CD14-positive monocyte (primary cell): Measurements from ENCODE around the gene VSIG10L2. TPM values are rescaled to one million over a fixed set of nuclear protein-coding genes. Genes with fewer than 3 reads are reported as not detected.

Experiments used
- DNase-seq, 3 donors: peaks; one replicate each; pipeline ENCODE4 v3.0.0-alpha.2; 2011 to 2022
- H2AFZ ChIP-seq: 2 replicates; pipeline ENCODE4 v1.6.0; 2012; ENCODE audit warnings: mild to moderate bottlenecking, low read depth, low read length, inconsistent platforms; ENCODE audit not compliant: insufficient read depth, poor library complexity, severe bottlenecking
- H3K27ac ChIP-seq, 2 donors: 1 replicate in 1 of 2; 2 replicates in 1 of 2; pipeline ENCODE4 v1.5.1; 2012 to 2013; ENCODE audit warnings: low read length in 2 of 2, control low read depth in 1 of 2, inconsistent platforms in 1 of 2, low read depth in 1 of 2, mild to moderate bottlenecking in 1 of 2
- H3K27me3 ChIP-seq, 2 donors: one replicate each; pipeline versions ENCODE4 v1.6.0 to v1.6.1; 2011 to 2013; ENCODE audit warnings: low read length in 2 of 2; ENCODE audit not compliant: control insufficient read depth in 2 of 2, insufficient read depth in 2 of 2
- H3K36me3 ChIP-seq, 2 donors: replicated peaks in 1 of 2; 1 replicate in 1 of 2; 2 replicates in 1 of 2; pipeline versions ENCODE4 v1.5.1 to v1.6.1; 2012 to 2013; ENCODE audit warnings: low read length in 2 of 2, control low read depth in 1 of 2, inconsistent platforms in 1 of 2, mild to moderate bottlenecking in 1 of 2; ENCODE audit not compliant: insufficient read depth in 2 of 2, control insufficient read depth in 1 of 2
- H3K4me1 ChIP-seq, 2 donors: 1 replicate in 1 of 2; 2 replicates in 1 of 2; pipeline versions ENCODE4 v1.5.1 to v1.6.1; 2012 to 2013; ENCODE audit warnings: low read length in 2 of 2, control low read depth in 1 of 2, inconsistent platforms in 1 of 2, mild to moderate bottlenecking in 1 of 2, moderate library complexity in 1 of 2; ENCODE audit not compliant: insufficient read depth in 2 of 2, control insufficient read depth in 1 of 2
- H3K4me2 ChIP-seq: replicated peaks from 2 replicates; pipeline ENCODE3; 2012; ENCODE audit warnings: low read length, moderate library complexity, mild to moderate bottlenecking; ENCODE audit not compliant: poor library complexity, severe bottlenecking; ENCODE audit errors: extremely low read depth
- H3K4me3 ChIP-seq, 3 experiments: fragments of 200-600 bp in 1 of 3; sonication (generic) in 1 of 3; replicated peaks in 1 of 3; 1 replicate in 2 of 3; 2 replicates in 1 of 3; pipeline ENCODE4 v1.5.1; 2011 to 2013; ENCODE audit warnings: low read length in 3 of 3, mild to moderate bottlenecking in 3 of 3, control low read depth in 2 of 3, low read depth in 2 of 3, inconsistent platforms in 1 of 3, moderate library complexity in 1 of 3
- H3K79me2 ChIP-seq: 2 replicates; pipeline ENCODE4 v1.6.0; 2012; ENCODE audit warnings: mild to moderate bottlenecking, control low read depth, inconsistent platforms, low read length, moderate library complexity; ENCODE audit not compliant: insufficient read depth
- H3K9ac ChIP-seq: 2 replicates; pipeline ENCODE4 v1.6.0; 2017; ENCODE audit warnings: low read length, mild to moderate bottlenecking; ENCODE audit not compliant: insufficient read depth, poor library complexity, severe bottlenecking
- H3K9me3 ChIP-seq, 2 donors: replicated peaks in 1 of 2; 1 replicate in 1 of 2; 2 replicates in 1 of 2; pipeline versions ENCODE4 v1.5.1 to v1.6.1; 2012 to 2013; ENCODE audit warnings: low read length in 2 of 2, control low read depth in 1 of 2; ENCODE audit not compliant: control insufficient read depth in 1 of 2, insufficient read depth in 1 of 2
- H4K20me1 ChIP-seq: 2 replicates; pipeline ENCODE4 v1.6.0; 2012; ENCODE audit warnings: mild to moderate bottlenecking, low read length, control low read depth, moderate library complexity; ENCODE audit not compliant: insufficient read depth
- H3K27ac Mint-ChIP-seq, 7 donors: one replicate each; pipeline ENCODE4 v1.8.0; 2020; ENCODE audit warnings: mild to moderate bottlenecking in 7 of 7, mixed read lengths in 7 of 7, moderate library complexity in 6 of 7, inconsistent platforms in 2 of 7
- H3K27me3 Mint-ChIP-seq, 3 donors: one replicate each; pipeline ENCODE4 v1.8.0; 2021 to 2022; ENCODE audit warnings: low read depth in 3 of 3, mild to moderate bottlenecking in 3 of 3, mixed read lengths in 3 of 3, moderate library complexity in 3 of 3, inconsistent platforms in 1 of 3
- H3K36me3 Mint-ChIP-seq, 2 donors: one replicate each; pipeline ENCODE4 v1.8.0; 2020; ENCODE audit warnings: mixed read lengths in 2 of 2, inconsistent platforms in 1 of 2, mild to moderate bottlenecking in 1 of 2
- H3K4me1 Mint-ChIP-seq: one replicate; pipeline ENCODE4 v1.8.0; 2020; ENCODE audit warnings: mild to moderate bottlenecking, mixed read lengths
- H3K4me3 Mint-ChIP-seq, 2 donors: one replicate each; pipeline ENCODE4 v1.8.0; 2020; ENCODE audit warnings: mild to moderate bottlenecking in 2 of 2, mixed read lengths in 2 of 2, moderate library complexity in 1 of 2
- H3K9me3 Mint-ChIP-seq, 7 donors: one replicate each; pipeline ENCODE4 v1.8.0; 2020 to 2022; ENCODE audit warnings: mixed read lengths in 7 of 7, mild to moderate bottlenecking in 6 of 7, moderate library complexity in 6 of 7, inconsistent platforms in 2 of 7
- WGBS: methylation state at CpG from one replicate; pipeline ENCODE4 v1.1.5; 2013; ENCODE audit warnings: missing lambda C conversion rate; ENCODE audit not compliant: insufficient coverage; 5-methylcytosine and 5-hydroxymethylcytosine counted together
- intact Hi-C, 2 donors: fragments of 100-400 bp; cut with micrococcal nuclease; formaldehyde crosslinking; loops; one replicate each; pipeline versions ENCODE4 v1.15.0 to v1.15.1; 2023
- polyA plus RNA-seq, 3 donors: library from polyadenylated mRNA; depleted of rRNA in 1 of 3; unstranded in 2 of 3; stranded (reverse) in 1 of 3; fragments of 300-500 nt in 2 of 3; fragments of >200 nt in 1 of 3; fragmentation: Illumina TruSeq in 2 of 3; gene quantifications; 1 replicate in 2 of 3; 2 replicates in 1 of 3; pipeline ENCODE4 v1.2.3, GENCODE V29; 2012 to 2021
- TF ChIP-seq, protein P1 (sequence below): fragments of 200-600 bp; IDR thresholded peaks from one replicate; pipeline ENCODE4 v1.8.0; 2022; ENCODE audit warnings: antibody characterized with exemption, mild to moderate bottlenecking

The VSIG10L2 gene
- polyA plus RNA-seq, 3 donors = not detected

DNA sequence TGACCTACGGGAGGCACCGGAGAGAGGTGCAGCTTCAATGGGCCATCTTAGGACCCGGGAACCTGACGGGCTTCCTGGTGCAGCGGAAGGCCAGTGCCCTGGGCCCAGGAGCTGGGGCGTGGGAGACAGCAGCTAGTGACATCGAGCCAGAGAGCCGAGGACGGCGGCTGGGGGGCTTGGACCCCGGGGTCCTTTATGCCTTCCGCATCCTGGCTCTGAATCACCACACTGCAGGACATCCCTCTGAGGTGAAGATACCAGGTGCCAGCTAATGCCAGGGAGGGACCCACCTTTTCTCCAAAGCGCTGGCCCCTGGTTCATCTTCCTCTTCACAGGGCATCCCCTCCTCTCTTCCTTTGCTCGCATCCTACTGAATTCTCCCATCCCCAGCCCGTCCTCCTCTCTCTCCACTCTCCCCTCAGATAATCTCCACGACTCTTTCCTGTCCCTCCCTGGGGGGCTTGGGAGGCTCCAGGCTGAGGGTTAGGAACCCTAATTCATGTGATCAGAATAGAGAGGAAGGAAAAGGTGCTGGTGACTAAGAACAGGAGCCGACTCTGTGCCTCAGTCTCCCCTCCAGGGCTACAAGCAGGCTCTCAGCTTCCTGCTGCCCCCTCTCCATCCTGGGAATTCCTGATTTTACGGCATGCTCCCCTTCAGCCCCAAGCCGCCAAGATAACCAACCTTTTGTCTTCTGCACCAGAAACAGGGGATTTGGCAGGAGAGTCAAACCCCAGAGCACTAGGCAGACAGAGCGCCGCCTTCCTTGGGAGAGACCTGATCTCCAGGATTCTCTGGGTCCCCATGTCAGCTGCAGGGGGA is 8.5 kb downstream of the VSIG10L2 start:
- no peak overlapping the region for H3K27ac ChIP-seq
- H3K36me3 Mint-ChIP-seq = no peaks in the 10 kb centered on the region
- H3K4me3 ChIP-seq = no peak overlapping the region
- H3K27ac Mint-ChIP-seq = no peak overlapping the region
- no peaks in the 10 kb centered on the region for H3K4me1 ChIP-seq
- 87% methylated on average over 18 of the region's 21 CpGs for WGBS
- intact Hi-C loops = no loop called here
- DNase-seq = no peak
- H3K36me3 ChIP-seq = no peaks in the 10 kb centered on the region
- peaks cover 2 to 3% (median 3%) of the 10 kb centered on the region in 3 donors for H3K27me3 Mint-ChIP-seq
- H3K27me3 ChIP-seq = no peaks in the 10 kb centered on the region
- H3K4me2 ChIP-seq = no peak overlapping the region
- peaks cover 0 to 2% (median 0%) of the 10 kb centered on the region in 7 donors for H3K9me3 Mint-ChIP-seq
- no peaks in the 10 kb centered on the region for H3K79me2 ChIP-seq
- TF ChIP-seq, protein P1, sequence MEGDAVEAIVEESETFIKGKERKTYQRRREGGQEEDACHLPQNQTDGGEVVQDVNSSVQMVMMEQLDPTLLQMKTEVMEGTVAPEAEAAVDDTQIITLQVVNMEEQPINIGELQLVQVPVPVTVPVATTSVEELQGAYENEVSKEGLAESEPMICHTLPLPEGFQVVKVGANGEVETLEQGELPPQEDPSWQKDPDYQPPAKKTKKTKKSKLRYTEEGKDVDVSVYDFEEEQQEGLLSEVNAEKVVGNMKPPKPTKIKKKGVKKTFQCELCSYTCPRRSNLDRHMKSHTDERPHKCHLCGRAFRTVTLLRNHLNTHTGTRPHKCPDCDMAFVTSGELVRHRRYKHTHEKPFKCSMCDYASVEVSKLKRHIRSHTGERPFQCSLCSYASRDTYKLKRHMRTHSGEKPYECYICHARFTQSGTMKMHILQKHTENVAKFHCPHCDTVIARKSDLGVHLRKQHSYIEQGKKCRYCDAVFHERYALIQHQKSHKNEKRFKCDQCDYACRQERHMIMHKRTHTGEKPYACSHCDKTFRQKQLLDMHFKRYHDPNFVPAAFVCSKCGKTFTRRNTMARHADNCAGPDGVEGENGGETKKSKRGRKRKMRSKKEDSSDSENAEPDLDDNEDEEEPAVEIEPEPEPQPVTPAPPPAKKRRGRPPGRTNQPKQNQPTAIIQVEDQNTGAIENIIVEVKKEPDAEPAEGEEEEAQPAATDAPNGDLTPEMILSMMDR = no peak
- H3K9ac ChIP-seq = no peak overlapping the region
- H4K20me1 ChIP-seq = no peaks in the 10 kb centered on the region
- no peak overlapping the region for H3K4me3 Mint-ChIP-seq
- no peaks in the 10 kb centered on the region for H3K4me1 Mint-ChIP-seq
- no peak overlapping the region for H2AFZ ChIP-seq
- H3K9me3 ChIP-seq = no peaks in the 10 kb centered on the region

DNA sequence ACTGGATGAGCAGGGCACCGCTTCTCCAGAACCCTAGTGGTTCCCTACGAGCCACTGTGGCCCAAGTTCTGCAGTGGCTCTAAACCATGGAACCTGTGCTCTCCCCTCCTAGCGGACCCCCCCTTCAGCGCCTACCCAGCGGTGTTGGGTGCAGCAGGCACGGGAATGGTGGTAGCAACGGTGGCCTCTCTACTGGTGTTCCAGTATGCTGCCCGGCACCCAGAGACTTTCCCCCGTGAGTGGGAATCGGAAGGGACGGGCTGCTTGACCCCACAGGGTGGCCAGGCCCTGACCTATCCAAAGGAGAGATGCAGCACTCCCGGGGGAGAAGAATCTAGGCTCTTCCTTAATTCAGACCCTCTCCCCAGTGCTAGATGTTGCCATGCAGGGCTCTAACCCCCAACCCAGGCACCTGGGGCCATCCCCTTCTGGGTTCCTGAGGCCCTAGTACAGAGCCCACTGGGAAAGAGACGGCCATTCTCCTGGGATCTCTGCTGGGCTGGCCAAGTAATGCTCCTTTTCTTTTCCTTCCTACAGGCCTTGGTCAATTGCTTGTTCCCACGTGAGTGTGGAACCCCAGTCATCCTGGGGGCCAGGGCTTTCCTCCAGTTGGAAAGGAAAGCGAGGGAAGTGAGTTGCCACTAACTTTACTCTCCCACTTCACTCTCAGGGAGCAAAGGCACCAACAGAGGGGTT is 9.2 kb downstream of the VSIG10L2 start:
- H3K36me3 ChIP-seq = no peaks in the 10 kb centered on the region
- peaks cover 0 to 2% (median 0%) of the 10 kb centered on the region in 7 donors for H3K9me3 Mint-ChIP-seq
- TF ChIP-seq, protein P1 = no peak
- no peaks in the 10 kb centered on the region for H4K20me1 ChIP-seq
- intact Hi-C loops = no loop called here
- no peak overlapping the region for H3K4me2 ChIP-seq
- H3K36me3 Mint-ChIP-seq = no peaks in the 10 kb centered on the region
- no peaks in the 10 kb centered on the region for H3K9me3 ChIP-seq
- no peak overlapping the region for H3K4me3 ChIP-seq
- WGBS = 91% methylated on average over 13 of the region's 15 CpGs
- H3K27ac ChIP-seq = no peak overlapping the region
- no peak overlapping the region for H3K4me3 Mint-ChIP-seq
- no peaks in the 10 kb centered on the region for H3K79me2 ChIP-seq
- H3K9ac ChIP-seq = no peak overlapping the region
- DNase-seq = no peak
- H2AFZ ChIP-seq = no peak overlapping the region
- H3K27me3 Mint-ChIP-seq = peaks cover 2 to 4% (median 3%) of the 10 kb centered on the region in 3 donors
- no peaks in the 10 kb centered on the region for H3K27me3 ChIP-seq
- no peaks in the 10 kb centered on the region for H3K4me1 Mint-ChIP-seq
- H3K27ac Mint-ChIP-seq = no peak overlapping the region
- no peaks in the 10 kb centered on the region for H3K4me1 ChIP-seq
